RWPE1 (cell line): ENCODE data around the gene PRKAR2B.
A peak's percentile ranks its signal among the peaks of the same experiment; 100 is the strongest.

Source experiments
- CTCF ChIA-PET: fragments of 350-600 bp; sonication (Branson Sonifier 250); formaldehyde crosslinking; extraction: SDS; loops from one replicate; lab custom pipeline; 2021; lab: Yijun Ruan, JAX
- POLR2A ChIA-PET: fragments of 400-600 bp; formaldehyde crosslinking; extraction: SDS; loops from one replicate; lab custom pipeline; 2020; ENCODE audit warnings: antibody characterized with exemption; ENCODE audit not compliant: low non-redundant PET; lab: Yijun Ruan, JAX
- DNase-seq: peaks from one replicate; pipeline ENCODE4 v3.0.0; 2012; ENCODE audit warnings: low spot score
- H3K27ac ChIP-seq: fragments of 450-650 bp; 2 replicates; pipeline ENCODE4 v1.5.1; 2017
- TF ChIP-seq, protein P1 (sequence below): fragments of 450-650 bp; conservative IDR thresholded peaks from 2 replicates; pipeline ENCODE4 v1.5.1; 2017; ENCODE audit warnings: low read depth, mild to moderate bottlenecking

PRKAR2B gene

DNA sequence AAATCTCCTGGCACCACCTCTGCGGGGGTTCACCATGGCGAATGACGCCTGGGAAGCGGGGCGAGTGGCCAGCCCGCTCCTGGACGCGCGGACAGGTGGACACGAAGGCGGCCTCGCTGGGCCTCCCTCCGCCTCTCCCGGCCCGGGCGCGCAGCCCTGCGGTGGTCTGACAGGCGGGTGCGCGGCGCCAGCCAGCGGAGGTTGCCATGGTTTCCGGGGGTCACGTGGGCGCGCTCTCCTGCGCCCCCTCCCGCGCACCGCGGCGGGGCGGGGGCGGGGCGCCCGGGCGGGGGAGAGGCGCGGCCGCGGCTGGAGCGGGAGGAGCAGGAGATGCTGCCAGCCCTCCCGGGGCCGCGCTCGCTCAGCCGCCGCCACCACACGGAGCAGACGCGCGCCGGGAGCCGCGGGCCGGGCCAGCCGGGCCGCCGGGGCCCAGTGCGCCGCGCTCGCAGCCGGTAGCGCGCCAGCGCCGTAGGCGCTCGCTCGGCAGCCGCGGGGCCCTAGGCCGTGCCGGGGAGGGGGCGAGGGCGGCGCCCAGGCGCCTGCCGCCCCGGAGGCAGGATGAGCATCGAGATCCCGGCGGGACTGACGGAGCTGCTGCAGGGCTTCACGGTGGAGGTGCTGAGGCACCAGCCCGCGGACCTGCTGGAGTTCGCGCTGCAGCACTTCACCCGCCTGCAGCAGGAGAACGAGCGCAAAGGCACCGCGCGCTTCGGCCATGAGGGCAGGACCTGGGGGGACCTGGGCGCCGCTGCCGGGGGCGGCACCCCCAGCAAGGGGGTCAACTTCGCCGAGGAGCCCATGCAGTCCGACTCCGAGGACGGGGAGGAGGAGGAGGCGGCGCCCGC is at the start of gene PRKAR2B:
Gene PRKAR2B, plus strand, starts transcription at position 359 of the 848 bp plus-strand sequence. Its CDS starts 203 bp downstream, at position 562.
- peak; percentile 49 for DNase-seq
- ChIA-PET CTCF (no interaction called here), POLR2A (no interaction called here)
- TF ChIP-seq, protein P1, sequence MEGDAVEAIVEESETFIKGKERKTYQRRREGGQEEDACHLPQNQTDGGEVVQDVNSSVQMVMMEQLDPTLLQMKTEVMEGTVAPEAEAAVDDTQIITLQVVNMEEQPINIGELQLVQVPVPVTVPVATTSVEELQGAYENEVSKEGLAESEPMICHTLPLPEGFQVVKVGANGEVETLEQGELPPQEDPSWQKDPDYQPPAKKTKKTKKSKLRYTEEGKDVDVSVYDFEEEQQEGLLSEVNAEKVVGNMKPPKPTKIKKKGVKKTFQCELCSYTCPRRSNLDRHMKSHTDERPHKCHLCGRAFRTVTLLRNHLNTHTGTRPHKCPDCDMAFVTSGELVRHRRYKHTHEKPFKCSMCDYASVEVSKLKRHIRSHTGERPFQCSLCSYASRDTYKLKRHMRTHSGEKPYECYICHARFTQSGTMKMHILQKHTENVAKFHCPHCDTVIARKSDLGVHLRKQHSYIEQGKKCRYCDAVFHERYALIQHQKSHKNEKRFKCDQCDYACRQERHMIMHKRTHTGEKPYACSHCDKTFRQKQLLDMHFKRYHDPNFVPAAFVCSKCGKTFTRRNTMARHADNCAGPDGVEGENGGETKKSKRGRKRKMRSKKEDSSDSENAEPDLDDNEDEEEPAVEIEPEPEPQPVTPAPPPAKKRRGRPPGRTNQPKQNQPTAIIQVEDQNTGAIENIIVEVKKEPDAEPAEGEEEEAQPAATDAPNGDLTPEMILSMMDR, result no peak
- no peak within 1 kb of the TSS for H3K27ac ChIP-seq

DNA sequence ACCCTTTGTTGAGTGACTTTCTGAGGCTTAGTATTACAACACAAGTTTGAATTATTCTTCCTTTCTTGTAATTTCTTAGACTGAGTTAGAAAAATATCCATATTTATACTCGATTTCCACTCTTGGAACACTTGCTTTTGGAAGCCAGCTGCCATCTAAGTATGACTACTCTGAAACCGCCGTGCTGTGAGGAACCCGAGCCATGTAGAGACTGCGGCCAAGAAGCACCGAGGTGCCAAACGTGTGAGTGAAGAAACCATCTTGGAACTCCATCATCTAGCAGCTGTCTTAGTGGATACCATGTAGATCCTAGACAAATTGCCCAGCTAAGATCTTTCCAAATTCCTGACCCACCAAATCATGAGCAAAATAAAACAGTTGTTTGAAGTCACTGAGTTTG is 49.7 kb upstream of the PRKAR2B start:
- TF ChIP-seq, protein P1, result no peak
- no peak for DNase-seq
- ChIA-PET POLR2A (no interaction called here), CTCF (interaction anchor here (1.4 kb wide), 1 partner anchor 13 kb away, joined by 3 read pairs; no protein-coding TSS in a partner anchor)
- no peak overlapping the region for H3K27ac ChIP-seq

DNA sequence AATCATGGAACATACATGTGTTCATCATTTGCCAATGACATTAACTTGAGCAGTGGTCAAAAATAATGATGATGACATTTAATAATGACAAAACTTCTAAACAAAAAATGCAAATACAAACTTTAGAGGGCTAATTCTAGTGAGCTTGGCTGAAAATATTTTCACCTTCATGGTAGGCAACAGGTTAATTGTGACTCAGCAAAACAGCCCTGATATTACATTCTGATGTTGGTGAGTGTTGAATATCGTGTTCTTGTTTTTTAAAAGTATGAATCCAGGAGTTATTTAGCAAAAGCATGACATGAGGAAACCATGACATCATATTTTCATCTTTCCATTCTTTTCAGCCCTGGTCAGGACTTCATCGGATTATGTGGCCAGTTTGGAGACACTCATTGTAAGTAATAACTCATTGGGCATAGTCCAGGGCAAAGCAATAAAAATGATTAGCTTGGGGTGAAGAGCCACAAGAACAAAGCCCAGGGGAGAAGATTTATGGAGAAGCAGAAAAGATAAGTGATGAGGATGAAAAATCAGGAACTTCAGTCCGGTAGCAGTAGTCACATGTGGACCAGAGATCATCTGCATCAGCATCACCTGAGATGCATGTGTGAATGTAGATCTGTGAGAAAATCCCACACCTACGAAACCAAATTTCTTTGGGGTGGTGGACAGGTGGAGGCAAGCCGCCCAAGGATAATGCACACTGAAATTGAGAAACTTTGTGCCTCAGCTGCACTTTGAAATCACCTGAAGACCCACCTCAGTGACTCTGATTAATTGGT is 46.8 kb upstream of the PRKAR2B start:
- no peak overlapping the region for H3K27ac ChIP-seq
- no peak for DNase-seq
- ChIA-PET POLR2A (no interaction called here), CTCF (no interaction called here)
- TF ChIP-seq, protein P1, result no peak

DNA sequence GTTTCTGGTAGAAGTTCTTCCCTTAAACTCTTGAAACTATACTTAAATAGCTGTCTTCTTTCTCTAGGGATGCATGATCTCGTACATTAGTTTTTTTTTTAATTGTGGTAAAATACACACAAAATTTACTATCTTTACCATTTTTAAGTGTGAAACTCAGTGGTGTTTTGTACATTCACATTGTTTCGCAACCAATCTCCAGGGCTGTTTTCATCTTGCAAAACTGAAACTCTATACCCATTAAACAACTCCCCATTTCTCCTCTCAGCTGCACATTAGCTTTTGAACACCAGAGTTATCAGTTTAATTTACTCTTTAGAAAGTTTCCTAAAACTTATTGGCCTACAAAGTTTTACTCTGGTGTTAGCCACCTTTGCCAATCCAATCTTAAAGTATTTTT is 45.5 kb upstream of the PRKAR2B start:
- ChIA-PET POLR2A (no interaction called here), CTCF (no interaction called here)
- DNase-seq, result no peak
- TF ChIP-seq, protein P1, result no peak
- H3K27ac ChIP-seq, result no peak overlapping the region

DNA sequence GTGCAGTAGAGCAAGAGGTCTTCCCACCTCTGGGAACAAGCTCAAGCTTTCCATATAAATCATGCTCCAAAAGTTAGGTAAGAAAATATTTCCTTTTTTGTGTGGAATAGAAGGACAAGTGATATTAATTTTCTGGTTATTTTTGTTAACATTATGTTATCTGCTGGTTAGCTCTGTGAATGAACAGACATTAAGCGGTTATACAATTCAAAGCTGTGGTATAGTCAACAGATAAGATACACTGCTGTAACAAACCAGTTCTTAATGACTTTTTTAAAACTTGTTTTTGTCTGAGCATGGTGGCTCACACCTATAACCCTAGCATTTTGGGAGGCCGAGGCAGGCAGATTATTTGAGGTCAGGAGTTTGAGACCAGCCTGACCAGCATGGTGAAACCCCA is 43.0 kb upstream of the PRKAR2B start:
- no peak overlapping the region for H3K27ac ChIP-seq
- TF ChIP-seq, protein P1, result no peak
- CTCF ChIA-PET, result interaction anchor here (0.6 to 0.7 kb wide), 2 partner anchors 13 to 76 kb away, joined by 3 read pairs; no protein-coding TSS in a partner anchor
- POLR2A ChIA-PET, result no interaction called here
- no peak for DNase-seq

DNA sequence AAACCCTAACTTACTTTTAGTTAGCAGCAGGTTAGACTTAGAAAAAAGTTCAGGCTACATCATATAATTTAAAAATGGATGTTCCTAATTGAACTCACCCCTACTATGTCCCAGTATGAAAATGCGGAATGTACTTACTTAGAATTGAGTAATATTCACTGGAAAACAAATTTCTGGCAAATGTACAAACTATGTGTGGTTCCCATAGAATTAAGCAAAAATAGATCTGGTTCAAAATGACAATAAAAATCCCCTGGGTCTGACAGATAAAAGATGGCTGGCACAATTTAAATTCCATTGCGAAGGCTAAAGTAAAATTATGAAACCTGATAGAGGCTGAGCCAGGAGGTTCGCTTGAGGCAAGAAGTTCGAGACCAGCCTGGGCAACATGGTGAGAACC is 42.4 kb upstream of the PRKAR2B start:
- TF ChIP-seq, protein P1, result no peak
- POLR2A ChIA-PET, result no interaction called here
- CTCF ChIA-PET, result no interaction called here
- no peak overlapping the region for H3K27ac ChIP-seq
- no peak for DNase-seq
